SK-N-SH (cell line): Measurements from ENCODE around the gene COL3A1. TPM values are rescaled to one million over a fixed set of nuclear protein-coding genes. Genes with fewer than 3 reads are reported as not detected.

Experiments used
- CTCF ChIA-PET: fragments of 300-600, 350-600 bp; formaldehyde crosslinking; extraction: SDS; loops from one replicate; lab custom pipeline; 2021; lab: Yijun Ruan, JAX
- POLR2A ChIA-PET: fragments of 350-600 bp; sonication (Branson Sonifier 250); formaldehyde crosslinking; extraction: SDS; loops from one replicate; lab custom pipeline; 2020; ENCODE audit warnings: antibody characterized with exemption, inconsistent platforms; lab: Yijun Ruan, JAX
- DNase-seq: peaks from one replicate; pipeline ENCODE4 v3.0.0; 2012
- H2AFZ ChIP-seq: fragments of 200-600 bp; sonication (generic); 2 replicates; pipeline ENCODE4 v1.8.1; 2016; ENCODE audit warnings: antibody characterized with exemption, mild to moderate bottlenecking, low read depth
- H3F3A ChIP-seq: fragments of 200-600 bp; sonication (generic); replicated peaks from 2 replicates; pipeline ENCODE3; 2016; ENCODE audit warnings: antibody characterized with exemption, mild to moderate bottlenecking; ENCODE audit not compliant: insufficient read depth
- H3K27ac ChIP-seq, 2 experiments: fragments of 200-500 bp in 1 of 2; fragments of 200-600 bp in 1 of 2; sonication (Bioruptor generic) in 1 of 2; sonication (generic), shearing (Covaris generic) in 1 of 2; 2 replicates each; pipeline versions ENCODE4 v1.5.1 to v1.6.1; 2014 to 2016; ENCODE audit warnings: low read depth in 2 of 2, inconsistent platforms in 1 of 2, low read length in 1 of 2, mild to moderate bottlenecking in 1 of 2, mixed read lengths in 1 of 2
- H3K27me3 ChIP-seq: fragments of 200-600 bp; sonication (generic), shearing (Covaris generic); 2 replicates; pipeline ENCODE4 v1.6.1; 2016; ENCODE audit warnings: mixed run types; ENCODE audit not compliant: insufficient read depth
- H3K36me3 ChIP-seq, 2 experiments: fragments of 200-500 bp in 1 of 2; fragments of 200-600 bp in 1 of 2; sonication (Bioruptor generic) in 1 of 2; sonication (generic) in 1 of 2; replicated peaks in 1 of 2; 2 replicates each; pipeline versions ENCODE3 to v1.5.1; 2014 to 2016; ENCODE audit warnings: low read length in 1 of 2, mild to moderate bottlenecking in 1 of 2; ENCODE audit not compliant: insufficient read depth in 2 of 2, control insufficient read depth in 1 of 2
- H3K4me1 ChIP-seq, 2 experiments: fragments of 200-500 bp in 1 of 2; fragments of 200-600 bp in 1 of 2; sonication (Bioruptor generic) in 1 of 2; sonication (generic), shearing (Covaris generic) in 1 of 2; 2 replicates each; pipeline versions ENCODE4 v1.5.1 to v1.6.1; 2014 to 2016; ENCODE audit warnings: low read depth in 1 of 2, low read length in 1 of 2, mixed run types in 1 of 2; ENCODE audit not compliant: insufficient read depth in 2 of 2, control insufficient read depth in 1 of 2
- H3K4me2 ChIP-seq: fragments of 200-600 bp; sonication (generic), shearing (Covaris generic); 2 replicates; pipeline ENCODE4 v1.6.1; 2017; ENCODE audit warnings: mixed run types
- H3K4me3 ChIP-seq, 2 experiments: fragments of 200-500 bp in 1 of 2; fragments of 200-600 bp in 1 of 2; sonication (Bioruptor generic) in 1 of 2; sonication (generic), shearing (Covaris generic) in 1 of 2; 2 replicates each; pipeline versions ENCODE4 v1.5.1 to v1.8.1; 2014 to 2016; ENCODE audit warnings: low read depth in 2 of 2, inconsistent platforms in 1 of 2, low read length in 1 of 2, mild to moderate bottlenecking in 1 of 2, mixed read lengths in 1 of 2, moderate library complexity in 1 of 2
- H3K79me2 ChIP-seq: fragments of 200-600 bp; sonication (generic); 2 replicates; pipeline ENCODE4 v1.8.1; 2017; ENCODE audit warnings: mild to moderate bottlenecking; ENCODE audit not compliant: insufficient read depth
- H3K9ac ChIP-seq: fragments of 200-600 bp; sonication (generic); 2 replicates; pipeline ENCODE4 v1.6.1; 2017; ENCODE audit warnings: mixed run types
- H3K9me2 ChIP-seq: fragments of 200-600 bp; sonication (generic); 2 replicates; pipeline ENCODE4 v1.6.1; 2017; ENCODE audit warnings: mixed run types
- H3K9me3 ChIP-seq: fragments of 200-600 bp; sonication (generic); 2 replicates; pipeline ENCODE4 v1.6.1; 2017; ENCODE audit warnings: mixed run types, mild to moderate bottlenecking, moderate library complexity
- H4K20me1 ChIP-seq: fragments of 200-600 bp; sonication (generic); 2 replicates; pipeline ENCODE4 v1.6.1; 2017; ENCODE audit warnings: mild to moderate bottlenecking, mixed run types; ENCODE audit not compliant: insufficient read depth
- CTCF ChIP-seq: fragments of 200-600 bp; sonication (generic); IDR thresholded peaks from 2 replicates; pipeline ENCODE4 v1.6.1; 2017; ENCODE audit warnings: antibody characterized with exemption, mild to moderate bottlenecking, moderate library complexity
- ELF1 ChIP-seq: IDR thresholded peaks from 2 replicates; pipeline ENCODE4 v1.4.0; 2012
- EZH2phosphoT487 ChIP-seq: fragments of 200-600 bp; sonication (generic); IDR thresholded peaks from 2 replicates; pipeline ENCODE4 v1.6.1; 2017; ENCODE audit warnings: low read depth, mixed run types, mild to moderate bottlenecking, antibody characterized with exemption, moderate library complexity, borderline replicate concordance
- FOXJ3 ChIP-seq: sonication (generic); formaldehyde crosslinking; IDR thresholded peaks from 2 replicates; pipeline ENCODE4 v1.5.1; 2020; ENCODE audit warnings: mild to moderate bottlenecking, missing genetic modification reagents
- GABPA ChIP-seq: IDR thresholded peaks from 2 replicates; pipeline ENCODE4 v1.4.0; 2012; ENCODE audit warnings: low read depth, mild to moderate bottlenecking
- IRF3 ChIP-seq: fragments of 150-350 bp; IDR thresholded peaks from 2 replicates; pipeline ENCODE4 v1.6.1; 2016; ENCODE audit warnings: mild to moderate bottlenecking, low read depth, low read length
- JUND ChIP-seq: IDR thresholded peaks from 2 replicates; pipeline ENCODE4 v1.4.0; 2012
- MEF2A ChIP-seq: IDR thresholded peaks from 2 replicates; pipeline ENCODE4 v1.4.0; 2012; ENCODE audit warnings: low read depth, borderline replicate concordance
- RAD21 ChIP-seq: IDR thresholded peaks from 2 replicates; pipeline ENCODE4 v1.6.1; 2012; ENCODE audit warnings: mild to moderate bottlenecking, low read length
- RFX5 ChIP-seq: IDR thresholded peaks from 2 replicates; pipeline ENCODE4 v1.6.1; 2012; ENCODE audit warnings: mild to moderate bottlenecking, improper control_type of control experiment, low read length
- TEAD4 ChIP-seq: IDR thresholded peaks from 2 replicates; pipeline ENCODE4 v1.4.0; 2012; ENCODE audit warnings: mild to moderate bottlenecking, borderline replicate concordance; ENCODE audit not compliant: insufficient read depth
- USF1 ChIP-seq: IDR thresholded peaks from 2 replicates; pipeline ENCODE4 v1.4.0; 2012; ENCODE audit warnings: low read depth, borderline replicate concordance
- WGBS: methylation state at CpG from one replicate; pipeline ENCODE4 v1.1.6; 2017; ENCODE audit warnings: low lambda C conversion rate; 5-methylcytosine and 5-hydroxymethylcytosine counted together
- polyA plus RNA-seq, 3 experiments: library from polyadenylated mRNA; depleted of rRNA; stranded (reverse); fragments of >200 nt; gene quantifications; 2 replicates each; pipeline ENCODE4 v1.2.3, GENCODE V29; 2012

The COL3A1 gene
- polyA plus RNA-seq, 1 of the 3 experiments (the other 2 are of a cell fraction) = 987 TPM

- no peak for TF ChIP-seq CTCF
- no peak for TF ChIP-seq TEAD4
- TF ChIP-seq, all 33 proteins: peak for 0
Observed at GRCh38 chr2:189046320-189046719, 72.1 kb downstream of the COL3A1 start (continued).

GRCh38 chr2:189047171-189047888, 73.2 kb downstream of the COL3A1 start:
- ChIA-PET CTCF (no interaction called here), POLR2A (no interaction called here)
- DNase-seq = no peak
- no peak overlapping the region for H3K4me3 ChIP-seq
- no peak overlapping the region for H3K4me2 ChIP-seq
- WGBS = 98% methylated on average over 4 of the region's 4 CpGs
- H3K27me3 ChIP-seq = no peaks in the 10 kb centered on the region
- no peaks in the 10 kb centered on the region for H3K79me2 ChIP-seq
- H2AFZ ChIP-seq = no peak overlapping the region
- no peaks in the 10 kb centered on the region for H3F3A ChIP-seq
- H3K9ac ChIP-seq = no peak overlapping the region
- H3K4me1 ChIP-seq = peaks cover 0 to 4% of the 10 kb centered on the region in 2 experiments; a peak in 2 of 4 replicates
- no peak overlapping the region for H3K27ac ChIP-seq
- H3K36me3 ChIP-seq = peaks cover 20 to 27% of the 10 kb centered on the region in 2 experiments
- H3K9me3 ChIP-seq = no peaks in the 10 kb centered on the region
- TF ChIP-seq CTCF = no peak
- TF ChIP-seq IRF3 = no peak
- TF ChIP-seq MEF2A = no peak
- no peak for TF ChIP-seq JUND
- no peak for TF ChIP-seq ELF1
- no peak for TF ChIP-seq USF1
- no peak for TF ChIP-seq TEAD4
- no peak for TF ChIP-seq GABPA
- no peak for TF ChIP-seq EZH2phosphoT487
- no peak for TF ChIP-seq RFX5
- TF ChIP-seq FOXJ3 (CRISPR knock-in tag) = no peak
- TF ChIP-seq RAD21 = no peak
- H4K20me1 ChIP-seq = no peaks in the 10 kb centered on the region
- no peaks in the 10 kb centered on the region for H3K9me2 ChIP-seq
